ENCODE results near the gene EVI5. TPM values are rescaled to one million over a fixed set of nuclear protein-coding genes. Genes with fewer than 3 reads are reported as not detected.
"Not testable (repeated sequence)": the region's sequence is repeated elsewhere in the genome, so short reads cannot be mapped to it uniquely, and the experiment has no call there.

Gene EVI5
- polyA plus RNA-seq, 3 donors = 7.6 to 19.4 (median 14.3) TPM

- H3K9me3 Mint-ChIP-seq = no peaks in the 10 kb centered on the region
- peaks cover 40% of the 10 kb centered on the region for H3K4me1 Mint-ChIP-seq
- DNase-seq = peak; percentile 27 to 61 (median 38)
- peaks cover 0 to 2% of the 10 kb centered on the region in 2 donors for H3K27me3 ChIP-seq (ENCODE audit: control insufficient read depth in 2 of 2, insufficient read depth in 2 of 2, low read length in 2 of 2)
- peaks cover 38 to 42% of the 10 kb centered on the region in 2 donors for H3K4me1 ChIP-seq (ENCODE audit: control insufficient read depth in 1 of 2, insufficient read depth in 2 of 2, low read length in 2 of 2)
- H3K9me3 ChIP-seq (replicated peaks in 1 of 2; ENCODE audit: control insufficient read depth in 1 of 2, insufficient read depth in 1 of 2, low read length in 2 of 2) = no peaks in the 10 kb centered on the region
- H4K20me1 ChIP-seq (ENCODE audit: insufficient read depth, low read length) = peaks cover 32% of the 10 kb centered on the region
- 100% methylated on average over 2 of the region's 5 CpGs for WGBS (ENCODE audit: insufficient coverage)
- H3K4me2 ChIP-seq (replicated peaks; ENCODE audit: extremely low read depth, low read length, poor library complexity, severe bottlenecking) = peak overlapping the region; percentile 92
- H3K4me3 ChIP-seq (replicated peaks in 1 of 3; ENCODE audit: low read depth in 2 of 3, low read length in 3 of 3) = peak overlapping the region in 2 of 3 experiments; percentile 82 to 84
- H3K36me3 ChIP-seq (replicated peaks in 1 of 2; ENCODE audit: control insufficient read depth in 1 of 2, insufficient read depth in 2 of 2, low read length in 2 of 2) = peaks cover under 1 to 1% of the 10 kb centered on the region in 2 donors
- H2AFZ ChIP-seq (ENCODE audit: insufficient read depth, low read depth, low read length, poor library complexity, severe bottlenecking) = peak overlapping the region; percentile 36
- peak overlapping the region; percentile 11 for H3K9ac ChIP-seq (ENCODE audit: insufficient read depth, low read length, poor library complexity, severe bottlenecking)
- H3K4me3 Mint-ChIP-seq = peak overlapping the region; percentile 8 to 88
- peak overlapping the region; percentile 91 for H3K27ac ChIP-seq (ENCODE audit: low read depth in 1 of 2, low read length in 2 of 2)
- peaks cover 32% of the 10 kb centered on the region for H3K79me2 ChIP-seq (ENCODE audit: insufficient read depth, low read length)
- no peak for TF ChIP-seq CTCF (IDR thresholded peaks at IDR 0.05)
- intact Hi-C loops (cut with micrococcal nuclease) = no loop called here
- H3K36me3 Mint-ChIP-seq = peaks cover 13 to 14% of the 10 kb centered on the region in 2 donors
- H3K27ac Mint-ChIP-seq = peak overlapping the region; percentile 92 to 99 (median 97)
- H3K27me3 Mint-ChIP-seq (ENCODE audit: low read depth in 3 of 3) = peaks cover 5 to 9% (median 6%) of the 10 kb centered on the region in 3 donors
These were observed 1.4 kb upstream of the EVI5 start for GRCh38 chr1:92786111-92786901.

- DNase-seq = peak; percentile 8 to 43 (median 36)
- Mint-ChIP-seq H3K27ac (peak overlapping the region; percentile 88 to 95 (median 92)), H3K27me3 (ENCODE audit: low read depth in 3 of 3) (peaks cover 4 to 6% (median 5%) of the 10 kb centered on the region in 3 donors), H3K4me1 (peaks cover 38% of the 10 kb centered on the region), H3K9me3 (no peaks in the 10 kb centered on the region), H3K4me3 (peak overlapping the region; percentile 88 to 89), H3K36me3 (peaks cover 24 to 29% of the 10 kb centered on the region in 2 donors)
- Histone ChIP-seq H3K4me2 (replicated peaks; ENCODE audit: extremely low read depth, low read length, poor library complexity, severe bottlenecking) (peak overlapping the region; percentile 92), H3K9me3 (replicated peaks in 1 of 2; ENCODE audit: control insufficient read depth in 1 of 2, insufficient read depth in 1 of 2, low read length in 2 of 2) (no peaks in the 10 kb centered on the region), H3K79me2 (ENCODE audit: insufficient read depth, low read length) (peaks cover 53% of the 10 kb centered on the region), H3K36me3 (replicated peaks in 1 of 2; ENCODE audit: control insufficient read depth in 1 of 2, insufficient read depth in 2 of 2, low read length in 2 of 2) (peaks cover 2 to 14% of the 10 kb centered on the region in 2 donors), H3K4me3 (replicated peaks in 1 of 3; ENCODE audit: low read depth in 2 of 3, low read length in 3 of 3) (peak overlapping the region; percentile 82 to 86 (median 84)), H2AFZ (ENCODE audit: insufficient read depth, low read depth, low read length, poor library complexity, severe bottlenecking) (peak overlapping the region; percentile 84), H3K27me3 (ENCODE audit: control insufficient read depth in 2 of 2, insufficient read depth in 2 of 2, low read length in 2 of 2) (no peaks in the 10 kb centered on the region), H3K27ac (ENCODE audit: low read depth in 1 of 2, low read length in 2 of 2) (peak overlapping the region; percentile 91), H3K4me1 (ENCODE audit: control insufficient read depth in 1 of 2, insufficient read depth in 2 of 2, low read length in 2 of 2) (peaks cover 38 to 42% of the 10 kb centered on the region in 2 donors), H4K20me1 (ENCODE audit: insufficient read depth, low read length) (peaks cover 54% of the 10 kb centered on the region), H3K9ac (ENCODE audit: insufficient read depth, low read length, poor library complexity, severe bottlenecking) (peak overlapping the region; percentile 86)
- intact Hi-C loops (cut with micrococcal nuclease) = no loop called here
- under 1% methylated on average over 22 of the region's 25 CpGs for WGBS (ENCODE audit: insufficient coverage)
- no peak for TF ChIP-seq CTCF (IDR thresholded peaks at IDR 0.05)
These were observed 778 bp downstream of the EVI5 start for GRCh38 chr1:92784021-92784638.

- H3K27ac Mint-ChIP-seq = peak overlapping the region in 6 of 7 donors; percentile 88 to 95 (median 92)
- H3K4me3 ChIP-seq (replicated peaks in 1 of 3; ENCODE audit: low read depth in 2 of 3, low read length in 3 of 3) = peak overlapping the region; percentile 82 to 86 (median 84)
- peaks cover 38 to 42% of the 10 kb centered on the region in 2 donors for H3K4me1 ChIP-seq (ENCODE audit: control insufficient read depth in 1 of 2, insufficient read depth in 2 of 2, low read length in 2 of 2)
- H3K4me2 ChIP-seq (replicated peaks; ENCODE audit: extremely low read depth, low read length, poor library complexity, severe bottlenecking) = peak overlapping the region; percentile 92
- peak overlapping the region; percentile 88 to 89 for H3K4me3 Mint-ChIP-seq
- no CpG with 5 or more reads among the region's 14 CpGs for WGBS (ENCODE audit: insufficient coverage)
- peak overlapping the region; percentile 84 for H2AFZ ChIP-seq (ENCODE audit: insufficient read depth, low read depth, low read length, poor library complexity, severe bottlenecking)
- H3K9ac ChIP-seq (ENCODE audit: insufficient read depth, low read length, poor library complexity, severe bottlenecking) = peak overlapping the region; percentile 86
- H3K79me2 ChIP-seq (ENCODE audit: insufficient read depth, low read length) = peaks cover 59% of the 10 kb centered on the region
- H3K27ac ChIP-seq (ENCODE audit: low read depth in 1 of 2, low read length in 2 of 2) = peak overlapping the region in 1 of 2 donors; percentile 91
- H3K36me3 Mint-ChIP-seq = peaks cover 25 to 34% of the 10 kb centered on the region in 2 donors
- DNase-seq; H3K27me3 ChIP-seq (ENCODE audit: control insufficient read depth in 2 of 2, insufficient read depth in 2 of 2, low read length in 2 of 2); intact Hi-C loops (cut with micrococcal nuclease); H3K9me3 ChIP-seq (replicated peaks in 1 of 2; ENCODE audit: control insufficient read depth in 1 of 2, insufficient read depth in 1 of 2, low read length in 2 of 2); H3K9me3 Mint-ChIP-seq; H3K27me3 Mint-ChIP-seq (ENCODE audit: low read depth in 3 of 3): not testable (repeated sequence)
- H3K4me1 Mint-ChIP-seq = peaks cover 38% of the 10 kb centered on the region
- peaks cover 2 to 20% of the 10 kb centered on the region in 2 donors for H3K36me3 ChIP-seq (replicated peaks in 1 of 2; ENCODE audit: control insufficient read depth in 1 of 2, insufficient read depth in 2 of 2, low read length in 2 of 2)
- H4K20me1 ChIP-seq (ENCODE audit: insufficient read depth, low read length) = peaks cover 59% of the 10 kb centered on the region
These were observed 1.4 kb downstream of the EVI5 start for GRCh38 chr1:92783550-92783949.
